ENCODE results near the gene RNASET2.

DNA sequence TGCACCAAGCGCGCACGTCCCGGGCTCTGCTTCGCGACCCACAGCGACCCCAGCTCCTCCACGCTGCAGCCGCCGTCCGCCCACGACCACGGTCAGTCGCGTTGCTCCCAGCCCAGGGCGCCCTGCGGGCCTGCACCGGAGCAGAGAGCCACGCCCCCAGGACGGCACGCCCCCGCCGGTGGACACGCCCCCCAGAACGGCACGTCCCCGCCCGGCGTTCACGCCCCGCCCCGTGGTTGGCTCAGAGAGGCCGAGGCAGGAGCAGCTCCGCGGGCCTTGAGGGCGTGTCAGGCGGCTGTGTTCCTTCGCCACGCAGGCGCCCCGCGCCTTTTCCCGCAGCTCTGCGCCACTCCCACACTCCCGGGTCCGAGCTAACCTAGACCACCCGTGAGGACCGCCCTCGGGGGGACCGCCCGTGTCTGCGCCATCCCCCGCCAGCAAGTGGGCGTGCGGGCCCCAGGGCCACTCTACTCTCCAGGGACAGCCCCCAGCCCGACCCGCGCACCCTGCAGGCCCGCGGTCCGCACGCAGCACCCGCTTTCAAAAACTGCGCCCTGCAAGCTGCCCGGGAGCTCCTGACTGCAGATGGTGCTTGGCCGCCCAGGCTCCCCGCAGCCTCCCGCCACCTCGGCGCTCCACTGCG, at the start of gene RNASET2:
- TF ChIP-seq POLR2AphosphoS5 (IDR thresholded peaks at IDR 0.05; ENCODE audit: borderline replicate concordance, low read depth, low read length): peak; percentile 62; the same call in 1 of the 2 replicates
- no peak for TF ChIP-seq EZH2 (IDR thresholded peaks at IDR 0.05)

Data from SK-N-MC (cell line).